BE2C (cell line): ENCODE measurements around the gene NR3C2.
"Not testable (repeated sequence)": the region's sequence is repeated elsewhere in the genome, so short reads cannot be mapped to it uniquely, and the experiment has no call there.

Experiments used
- DNase-seq: peaks from one replicate; pipeline ENCODE4 v3.0.0-alpha.2; 2020
- H3K27me3 ChIP-seq: fragments of 250-450 bp; sonication (Bioruptor Pico); 2 replicates; pipeline ENCODE4 v1.5.1; 2020; ENCODE audit warnings: mild to moderate bottlenecking
- H3K36me3 ChIP-seq: fragments of 250-450 bp; sonication (Bioruptor Pico); 2 replicates; pipeline ENCODE4 v1.5.1; 2020; ENCODE audit warnings: mild to moderate bottlenecking
- H3K4me1 ChIP-seq: fragments of 250-450 bp; sonication (Bioruptor Pico); 2 replicates; pipeline ENCODE4 v1.5.1; 2020
- H3K4me3 ChIP-seq: 2 replicates; pipeline ENCODE4 v1.5.1; 2011; ENCODE audit warnings: low read depth, low read length
- H3K9me3 ChIP-seq: fragments of 250-450 bp; sonication (Bioruptor Pico); 2 replicates; pipeline ENCODE4 v1.5.1; 2020
- CTCF ChIP-seq: IDR thresholded peaks from 2 replicates; pipeline ENCODE4 v1.5.1; 2012; ENCODE audit warnings: mild to moderate bottlenecking, low read depth, low read length

NR3C2 gene

GRCh38 chr4:148192526-148192925 is 249.7 kb downstream of the NR3C2 start:
- Histone ChIP-seq H3K4me3 (no peak overlapping the region), H3K4me1 (no peaks in the 10 kb centered on the region), H3K9me3 (no peaks in the 10 kb centered on the region), H3K36me3 (no peaks in the 10 kb centered on the region), H3K27me3 (no peaks in the 10 kb centered on the region)
- DNase-seq, result no peak
- TF ChIP-seq CTCF, result no peak

GRCh38 chr4:148187454-148188222 is 254.6 kb downstream of the NR3C2 start:
- not testable (repeated sequence) for DNase-seq

GRCh38 chr4:148184922-148185321 is 257.3 kb downstream of the NR3C2 start:
- DNase-seq, result no peak
- H3K36me3 ChIP-seq, result no peaks in the 10 kb centered on the region
- TF ChIP-seq CTCF, result no peak

More at GRCh38 chr4:148187454-148188222, 254.6 kb downstream of the NR3C2 start:
- not testable (repeated sequence) for H3K9me3 ChIP-seq, H3K4me3 ChIP-seq, H3K27me3 ChIP-seq, H3K4me1 ChIP-seq, H3K36me3 ChIP-seq

GRCh38 chr4:148182230-148182911 is 259.8 kb downstream of the NR3C2 start:
- H3K9me3 ChIP-seq, result no peaks in the 10 kb centered on the region
- TF ChIP-seq CTCF, result no peak
- no peak for DNase-seq
- H3K4me1 ChIP-seq, result no peaks in the 10 kb centered on the region
- H3K36me3 ChIP-seq, result no peaks in the 10 kb centered on the region
- H3K4me3 ChIP-seq, result no peak overlapping the region
- H3K27me3 ChIP-seq, result no peaks in the 10 kb centered on the region

More at GRCh38 chr4:148184922-148185321, 257.3 kb downstream of the NR3C2 start:
- H3K4me1 ChIP-seq, result no peaks in the 10 kb centered on the region
- H3K4me3 ChIP-seq, result no peak overlapping the region
- no peaks in the 10 kb centered on the region for H3K9me3 ChIP-seq
- no peaks in the 10 kb centered on the region for H3K27me3 ChIP-seq

GRCh38 chr4:148173397-148174017 is 268.7 kb downstream of the NR3C2 start:
- H3K36me3 ChIP-seq, result no peaks in the 10 kb centered on the region
- DNase-seq, result no peak
- H3K9me3 ChIP-seq, result no peaks in the 10 kb centered on the region
- no peak for TF ChIP-seq CTCF
- no peaks in the 10 kb centered on the region for H3K4me1 ChIP-seq
- no peaks in the 10 kb centered on the region for H3K27me3 ChIP-seq
- H3K4me3 ChIP-seq, result no peak overlapping the region

- no peaks in the 10 kb centered on the region for H3K27me3 ChIP-seq
- no peaks in the 10 kb centered on the region for H3K4me1 ChIP-seq
- no peaks in the 10 kb centered on the region for H3K9me3 ChIP-seq
- TF ChIP-seq CTCF, result no peak; the same call in 1 of the 2 replicates
- H3K4me3 ChIP-seq, result no peak overlapping the region
- DNase-seq, result no peak
- H3K36me3 ChIP-seq, result no peaks in the 10 kb centered on the region
These were observed 270.6 kb downstream of the NR3C2 start for GRCh38 chr4:148171596-148171995.
